ENCODE measurements around the gene CCDC13. TPM values are rescaled to one million over a fixed set of nuclear protein-coding genes. Genes with fewer than 3 reads are reported as not detected.

Gene CCDC13
- total and polyA plus RNA-seq, 8 donors, result 0.90 to 3.5 (median 2.0) TPM

GRCh38 chr3:42799376-42799775 lies 26.3 kb upstream of the CCDC13 start:
- intact Hi-C loops (cut with DNase I), result no loop called here
- H3K9me3 ChIP-seq, result no peaks in the 10 kb centered on the region
- no peak for TF ChIP-seq CTCF (IDR thresholded peaks at IDR 0.05)
- H3K4me1 ChIP-seq, result peaks cover 11 to 44% of the 10 kb centered on the region in 2 donors
- no peak for DNase-seq
- H3K27ac ChIP-seq, result no peak overlapping the region
- H3K27me3 ChIP-seq, result no peaks in the 10 kb centered on the region
- no peak for ATAC-seq
- H3K36me3 ChIP-seq, result no peaks in the 10 kb centered on the region
- no peak overlapping the region for H3K4me3 ChIP-seq

GRCh38 chr3:42796332-42796885 lies 23.4 kb upstream of the CCDC13 start:
- ATAC-seq (no peak), DNase-seq (no peak)
- no peak overlapping the region for H3K4me3 ChIP-seq
- TF ChIP-seq CTCF (IDR thresholded peaks at IDR 0.05), result no peak
- no peak overlapping the region for H3K27ac ChIP-seq
- H3K9me3 ChIP-seq, result no peaks in the 10 kb centered on the region
- H3K27me3 ChIP-seq, result no peaks in the 10 kb centered on the region
- peaks cover 4 to 22% of the 10 kb centered on the region in 2 donors for H3K4me1 ChIP-seq
- peaks cover 0 to 27% of the 10 kb centered on the region in 2 donors for H3K36me3 ChIP-seq
- intact Hi-C loops (cut with DNase I), result no loop called here

GRCh38 chr3:42795621-42796181 lies 22.6 kb upstream of the CCDC13 start:
- Histone ChIP-seq H3K4me1 (peaks cover 0 to 15% of the 10 kb centered on the region in 2 donors), H3K27ac (no peak overlapping the region), H3K9me3 (no peaks in the 10 kb centered on the region), H3K4me3 (no peak overlapping the region), H3K27me3 (no peaks in the 10 kb centered on the region), H3K36me3 (peaks cover 0 to 30% of the 10 kb centered on the region in 2 donors)
- intact Hi-C loops (cut with DNase I), result no loop called here
- DNase-seq (no peak), ATAC-seq (no peak)
- TF ChIP-seq CTCF (IDR thresholded peaks at IDR 0.05), result no peak

GRCh38 chr3:42790714-42791229 lies 17.7 kb upstream of the CCDC13 start:
- TF ChIP-seq CTCF (IDR thresholded peaks at IDR 0.05), result no peak
- H3K4me3 ChIP-seq, result no peak overlapping the region
- H3K27ac ChIP-seq, result no peak overlapping the region
- H3K27me3 ChIP-seq, result no peaks in the 10 kb centered on the region
- ATAC-seq, result peak; percentile 92
- peaks cover 0 to 9% of the 10 kb centered on the region in 2 donors for H3K4me1 ChIP-seq
- H3K9me3 ChIP-seq, result no peaks in the 10 kb centered on the region
- H3K36me3 ChIP-seq, result peaks cover 3 to 38% of the 10 kb centered on the region in 2 donors
- intact Hi-C loops (cut with DNase I), result no loop called here
- no peak for DNase-seq

GRCh38 chr3:42786631-42787030 lies 13.6 kb upstream of the CCDC13 start:
- ATAC-seq (no peak), DNase-seq (no peak)
- no peaks in the 10 kb centered on the region for H3K27me3 ChIP-seq
- no peaks in the 10 kb centered on the region for H3K9me3 ChIP-seq
- TF ChIP-seq CTCF (IDR thresholded peaks at IDR 0.05), result no peak
- H3K4me3 ChIP-seq, result no peak overlapping the region
- peaks cover 0 to 9% of the 10 kb centered on the region in 2 donors for H3K4me1 ChIP-seq
- peaks cover 3 to 38% of the 10 kb centered on the region in 2 donors for H3K36me3 ChIP-seq
- no peak overlapping the region for H3K27ac ChIP-seq
- intact Hi-C loops (cut with DNase I), result no loop called here

All from left lung (tissue), 10 donors.